ENCODE results near the gene GINS3.

GRCh38 chr16:58421529-58421928 lies 29.3 kb downstream of the GINS3 start:
- TF ChIP-seq, protein P1, sequence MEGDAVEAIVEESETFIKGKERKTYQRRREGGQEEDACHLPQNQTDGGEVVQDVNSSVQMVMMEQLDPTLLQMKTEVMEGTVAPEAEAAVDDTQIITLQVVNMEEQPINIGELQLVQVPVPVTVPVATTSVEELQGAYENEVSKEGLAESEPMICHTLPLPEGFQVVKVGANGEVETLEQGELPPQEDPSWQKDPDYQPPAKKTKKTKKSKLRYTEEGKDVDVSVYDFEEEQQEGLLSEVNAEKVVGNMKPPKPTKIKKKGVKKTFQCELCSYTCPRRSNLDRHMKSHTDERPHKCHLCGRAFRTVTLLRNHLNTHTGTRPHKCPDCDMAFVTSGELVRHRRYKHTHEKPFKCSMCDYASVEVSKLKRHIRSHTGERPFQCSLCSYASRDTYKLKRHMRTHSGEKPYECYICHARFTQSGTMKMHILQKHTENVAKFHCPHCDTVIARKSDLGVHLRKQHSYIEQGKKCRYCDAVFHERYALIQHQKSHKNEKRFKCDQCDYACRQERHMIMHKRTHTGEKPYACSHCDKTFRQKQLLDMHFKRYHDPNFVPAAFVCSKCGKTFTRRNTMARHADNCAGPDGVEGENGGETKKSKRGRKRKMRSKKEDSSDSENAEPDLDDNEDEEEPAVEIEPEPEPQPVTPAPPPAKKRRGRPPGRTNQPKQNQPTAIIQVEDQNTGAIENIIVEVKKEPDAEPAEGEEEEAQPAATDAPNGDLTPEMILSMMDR (IDR thresholded peaks at IDR 0.05), result no peak
- TF ChIP-seq POLR2A (IDR thresholded peaks at IDR 0.05), result no peak

Measured in suprapubic skin (tissue), 3 donors.